ENCODE data around the gene WAC. TPM values are rescaled to one million over a fixed set of nuclear protein-coding genes. Genes with fewer than 3 reads are reported as not detected.
"Not testable (repeated sequence)": the region's sequence is repeated elsewhere in the genome, so short reads cannot be mapped to it uniquely, and the experiment has no call there.

WAC gene
- total RNA-seq, 1 experiment from 2014 or later: 125 TPM

DNA sequence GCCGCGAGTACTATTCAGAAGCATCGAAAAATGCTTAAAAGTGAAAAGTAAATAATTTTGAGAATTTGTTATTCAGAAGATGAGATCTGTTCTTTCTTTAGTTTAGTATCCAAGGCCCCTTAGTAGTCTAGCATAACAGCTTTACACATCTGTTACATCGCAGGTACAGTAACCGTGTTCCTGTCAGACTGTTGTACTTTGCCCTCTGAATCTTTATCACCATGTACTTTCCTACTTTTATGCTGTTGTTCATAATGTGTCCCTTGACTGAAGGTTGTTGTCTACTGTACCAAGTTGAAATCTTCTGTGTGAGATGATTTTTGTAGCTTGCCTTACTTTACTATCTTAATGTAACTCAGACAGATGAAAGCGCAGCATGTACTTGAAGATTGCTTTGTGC lies 38.3 kb downstream of the WAC start:
- ChIA-PET CTCF (no interaction called here), POLR2A (ENCODE audit: low non-redundant PET) (no interaction called here)
- H3K27me3 ChIP-seq (replicated peaks; ENCODE audit: insufficient read depth, low read depth, low read length, poor library complexity): no peaks in the 10 kb centered on the region
- H3K36me3 ChIP-seq (ENCODE audit: insufficient read depth, low read length, poor library complexity, severe bottlenecking): no peaks in the 10 kb centered on the region
- no peak overlapping the region for H3K27ac ChIP-seq (ENCODE audit: low read depth, low read length, poor library complexity, severe bottlenecking)
- H3K9me3 ChIP-seq (ENCODE audit: low read depth, low read length, poor library complexity, severe bottlenecking): no peaks in the 10 kb centered on the region
- TF ChIP-seq, protein P1, sequence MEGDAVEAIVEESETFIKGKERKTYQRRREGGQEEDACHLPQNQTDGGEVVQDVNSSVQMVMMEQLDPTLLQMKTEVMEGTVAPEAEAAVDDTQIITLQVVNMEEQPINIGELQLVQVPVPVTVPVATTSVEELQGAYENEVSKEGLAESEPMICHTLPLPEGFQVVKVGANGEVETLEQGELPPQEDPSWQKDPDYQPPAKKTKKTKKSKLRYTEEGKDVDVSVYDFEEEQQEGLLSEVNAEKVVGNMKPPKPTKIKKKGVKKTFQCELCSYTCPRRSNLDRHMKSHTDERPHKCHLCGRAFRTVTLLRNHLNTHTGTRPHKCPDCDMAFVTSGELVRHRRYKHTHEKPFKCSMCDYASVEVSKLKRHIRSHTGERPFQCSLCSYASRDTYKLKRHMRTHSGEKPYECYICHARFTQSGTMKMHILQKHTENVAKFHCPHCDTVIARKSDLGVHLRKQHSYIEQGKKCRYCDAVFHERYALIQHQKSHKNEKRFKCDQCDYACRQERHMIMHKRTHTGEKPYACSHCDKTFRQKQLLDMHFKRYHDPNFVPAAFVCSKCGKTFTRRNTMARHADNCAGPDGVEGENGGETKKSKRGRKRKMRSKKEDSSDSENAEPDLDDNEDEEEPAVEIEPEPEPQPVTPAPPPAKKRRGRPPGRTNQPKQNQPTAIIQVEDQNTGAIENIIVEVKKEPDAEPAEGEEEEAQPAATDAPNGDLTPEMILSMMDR (conservative IDR thresholded peaks at IDR 0.05; ENCODE audit: low read depth, low read length): no peak
- TF ChIP-seq EZH2 (IDR thresholded peaks at IDR 0.05; ENCODE audit: borderline replicate concordance, low read depth, low read length, poor library complexity, severe bottlenecking): no peak
- no peak for DNase-seq (ENCODE audit: low spot score)
- intact Hi-C loops (cut with micrococcal nuclease; ENCODE audit: unreplicated experiment): no loop called here
- H3K4me1 ChIP-seq (ENCODE audit: insufficient read depth, low read length, poor library complexity, severe bottlenecking): peaks cover 39% of the 10 kb centered on the region
- BruUV-seq (replicated peaks): no TSS peak
- H3K4me3 ChIP-seq (ENCODE audit: low read depth, low read length, poor library complexity, severe bottlenecking): no peak overlapping the region

DNA sequence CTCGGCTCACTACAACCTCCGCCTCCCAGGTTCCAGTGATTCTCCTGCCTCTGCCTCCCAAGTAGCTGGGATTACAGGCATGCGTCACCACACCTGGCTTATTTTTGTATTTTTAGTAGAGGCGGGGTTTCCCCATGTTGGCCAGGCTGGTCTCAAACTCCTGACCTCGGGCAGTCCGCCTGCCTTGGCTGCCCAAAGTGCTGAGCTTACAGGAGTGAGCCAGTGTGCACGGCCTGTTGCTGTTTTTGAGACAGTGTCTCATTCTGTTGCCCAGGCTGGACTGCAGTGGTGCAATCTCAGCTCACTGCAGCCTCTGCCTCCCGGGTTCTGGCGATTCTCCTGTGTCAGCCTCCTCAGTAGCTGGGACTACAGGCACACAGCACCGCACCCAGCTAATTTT lies 41.3 kb downstream of the WAC start:
- CTCF ChIA-PET; H3K36me3 ChIP-seq (ENCODE audit: insufficient read depth, low read length, poor library complexity, severe bottlenecking); intact Hi-C loops (cut with micrococcal nuclease; ENCODE audit: unreplicated experiment); H3K27me3 ChIP-seq (replicated peaks; ENCODE audit: insufficient read depth, low read depth, low read length, poor library complexity); DNase-seq (ENCODE audit: low spot score); H3K27ac ChIP-seq (ENCODE audit: low read depth, low read length, poor library complexity, severe bottlenecking); POLR2A ChIA-PET (ENCODE audit: low non-redundant PET); H3K4me3 ChIP-seq (ENCODE audit: low read depth, low read length, poor library complexity, severe bottlenecking); BruUV-seq (replicated peaks); H3K9me3 ChIP-seq (ENCODE audit: low read depth, low read length, poor library complexity, severe bottlenecking): not testable (repeated sequence)
- peaks cover 47% of the 10 kb centered on the region for H3K4me1 ChIP-seq (ENCODE audit: insufficient read depth, low read length, poor library complexity, severe bottlenecking)

DNA sequence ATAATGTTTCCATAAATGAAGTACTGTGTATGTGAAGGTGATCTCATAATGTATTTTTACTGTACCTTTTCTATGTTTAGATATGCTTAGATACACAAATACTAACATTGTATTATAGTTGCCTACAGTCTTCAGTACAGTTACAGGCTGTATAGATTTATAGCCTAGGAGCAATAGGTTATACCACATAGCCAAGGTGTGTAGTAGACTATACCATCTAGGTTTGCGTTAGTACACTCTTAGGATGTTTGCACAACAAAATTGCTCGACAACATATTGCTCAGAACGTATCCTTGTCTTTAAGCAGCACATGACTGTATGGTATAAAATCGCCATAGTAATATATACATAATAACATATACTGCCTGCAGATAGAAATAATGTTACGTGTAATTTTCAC lies 42.9 kb downstream of the WAC start:
- CTCF ChIA-PET: no interaction called here
- Histone ChIP-seq H3K27ac (ENCODE audit: low read depth, low read length, poor library complexity, severe bottlenecking) (no peak overlapping the region), H3K27me3 (replicated peaks; ENCODE audit: insufficient read depth, low read depth, low read length, poor library complexity) (no peaks in the 10 kb centered on the region), H3K36me3 (ENCODE audit: insufficient read depth, low read length, poor library complexity, severe bottlenecking) (no peaks in the 10 kb centered on the region), H3K4me1 (ENCODE audit: insufficient read depth, low read length, poor library complexity, severe bottlenecking) (peaks cover 41% of the 10 kb centered on the region), H3K9me3 (ENCODE audit: low read depth, low read length, poor library complexity, severe bottlenecking) (no peaks in the 10 kb centered on the region), H3K4me3 (ENCODE audit: low read depth, low read length, poor library complexity, severe bottlenecking) (no peak overlapping the region)
- DNase-seq (ENCODE audit: low spot score): no peak
- intact Hi-C loops (cut with micrococcal nuclease; ENCODE audit: unreplicated experiment): no loop called here
- POLR2A ChIA-PET (ENCODE audit: low non-redundant PET): no interaction called here
- BruUV-seq (replicated peaks): no TSS peak
- no peak for TF ChIP-seq EZH2 (IDR thresholded peaks at IDR 0.05; ENCODE audit: borderline replicate concordance, low read depth, low read length, poor library complexity, severe bottlenecking)
- TF ChIP-seq, protein P1 (conservative IDR thresholded peaks at IDR 0.05; ENCODE audit: low read depth, low read length): no peak

DNA sequence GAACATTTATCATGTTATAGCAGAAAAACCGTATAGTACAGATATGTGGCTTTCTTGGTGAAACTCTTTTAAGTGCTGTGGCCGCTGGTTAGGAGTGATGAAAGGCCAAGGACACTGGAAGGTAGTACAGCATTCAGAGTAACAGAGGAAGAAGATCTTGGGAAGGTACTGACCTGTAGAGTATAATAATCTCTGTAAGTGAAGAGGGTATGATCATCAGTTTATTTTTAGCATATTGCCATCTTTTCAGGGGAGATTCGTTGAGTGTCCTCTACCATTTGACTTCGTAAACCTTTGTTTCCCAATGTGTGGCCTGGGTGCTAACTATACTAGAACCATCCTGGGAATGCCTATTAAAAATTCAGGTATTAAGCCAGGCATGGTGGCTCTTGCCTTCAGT lies 44.6 kb downstream of the WAC start:
- BruUV-seq (replicated peaks): no TSS peak
- TF ChIP-seq, protein P1 (conservative IDR thresholded peaks at IDR 0.05; ENCODE audit: low read depth, low read length): no peak
- TF ChIP-seq EZH2 (IDR thresholded peaks at IDR 0.05; ENCODE audit: borderline replicate concordance, low read depth, low read length, poor library complexity, severe bottlenecking): no peak
- Histone ChIP-seq H3K9me3 (ENCODE audit: low read depth, low read length, poor library complexity, severe bottlenecking) (no peaks in the 10 kb centered on the region), H3K4me1 (ENCODE audit: insufficient read depth, low read length, poor library complexity, severe bottlenecking) (peaks cover 40% of the 10 kb centered on the region), H3K36me3 (ENCODE audit: insufficient read depth, low read length, poor library complexity, severe bottlenecking) (peaks cover 3% of the 10 kb centered on the region), H3K27ac (ENCODE audit: low read depth, low read length, poor library complexity, severe bottlenecking) (no peak overlapping the region), H3K4me3 (ENCODE audit: low read depth, low read length, poor library complexity, severe bottlenecking) (no peak overlapping the region), H3K27me3 (replicated peaks; ENCODE audit: insufficient read depth, low read depth, low read length, poor library complexity) (no peaks in the 10 kb centered on the region)
- ChIA-PET POLR2A (ENCODE audit: low non-redundant PET) (no interaction called here), CTCF (no interaction called here)
- no peak for DNase-seq (ENCODE audit: low spot score)
- intact Hi-C loops (cut with micrococcal nuclease; ENCODE audit: unreplicated experiment): no loop called here

All from A673 (cell line).